HUES6 (cell line): ENCODE data around the gene ZNF775.
A peak's percentile ranks its signal among the peaks of the same experiment; 100 is the strongest.

Source experiments
- H3K27ac ChIP-seq: 2 replicates; pipeline ENCODE4 v1.7.0; 2013; ENCODE audit warnings: low read depth, mild to moderate bottlenecking, low read length, inconsistent platforms
- H3K27me3 ChIP-seq: 2 replicates; pipeline ENCODE4 v1.6.1; 2013; ENCODE audit warnings: low read length; ENCODE audit not compliant: control insufficient read depth, insufficient read depth
- H3K36me3 ChIP-seq: 2 replicates; pipeline ENCODE4 v1.6.1; 2013; ENCODE audit warnings: low read length; ENCODE audit not compliant: control insufficient read depth, insufficient read depth
- H3K4me1 ChIP-seq: 2 replicates; pipeline ENCODE4 v1.6.1; 2013; ENCODE audit warnings: low read length; ENCODE audit not compliant: control insufficient read depth, insufficient read depth
- H3K4me3 ChIP-seq: 2 replicates; pipeline ENCODE4 v1.5.1; 2013; ENCODE audit warnings: low read depth, low read length
- H3K9ac ChIP-seq: one replicate; pipeline ENCODE4 v1.6.1; 2013; ENCODE audit warnings: mild to moderate bottlenecking, low read length
- H3K9me3 ChIP-seq: 2 replicates; pipeline ENCODE4 v1.6.1; 2013; ENCODE audit warnings: low read depth, low read length; ENCODE audit not compliant: control insufficient read depth, insufficient read depth

ZNF775 gene

GRCh38 chr7:150403376-150404171, 24.4 kb downstream of the ZNF775 start:
- Histone ChIP-seq H3K27me3 (no peaks in the 10 kb centered on the region), H3K9me3 (no peaks in the 10 kb centered on the region), H3K9ac (peak overlapping the region; percentile 85), H3K4me3 (no peak overlapping the region), H3K4me1 (peaks cover 79% of the 10 kb centered on the region), H3K27ac (peak overlapping the region; percentile 96), H3K36me3 (peaks cover 2% of the 10 kb centered on the region; the same call in 1 of the 2 replicates)

GRCh38 chr7:150404172-150404804, 25.2 kb downstream of the ZNF775 start:
- no peaks in the 10 kb centered on the region for H3K9me3 ChIP-seq
- peaks cover 72% of the 10 kb centered on the region for H3K4me1 ChIP-seq
- H3K4me3 ChIP-seq, result peak overlapping the region; percentile 75
- peak overlapping the region; percentile 85 for H3K9ac ChIP-seq
- no peaks in the 10 kb centered on the region for H3K27me3 ChIP-seq
- peaks cover 5% of the 10 kb centered on the region; the same call in 1 of the 2 replicates for H3K36me3 ChIP-seq
- H3K27ac ChIP-seq, result peak overlapping the region; percentile 96

DNA sequence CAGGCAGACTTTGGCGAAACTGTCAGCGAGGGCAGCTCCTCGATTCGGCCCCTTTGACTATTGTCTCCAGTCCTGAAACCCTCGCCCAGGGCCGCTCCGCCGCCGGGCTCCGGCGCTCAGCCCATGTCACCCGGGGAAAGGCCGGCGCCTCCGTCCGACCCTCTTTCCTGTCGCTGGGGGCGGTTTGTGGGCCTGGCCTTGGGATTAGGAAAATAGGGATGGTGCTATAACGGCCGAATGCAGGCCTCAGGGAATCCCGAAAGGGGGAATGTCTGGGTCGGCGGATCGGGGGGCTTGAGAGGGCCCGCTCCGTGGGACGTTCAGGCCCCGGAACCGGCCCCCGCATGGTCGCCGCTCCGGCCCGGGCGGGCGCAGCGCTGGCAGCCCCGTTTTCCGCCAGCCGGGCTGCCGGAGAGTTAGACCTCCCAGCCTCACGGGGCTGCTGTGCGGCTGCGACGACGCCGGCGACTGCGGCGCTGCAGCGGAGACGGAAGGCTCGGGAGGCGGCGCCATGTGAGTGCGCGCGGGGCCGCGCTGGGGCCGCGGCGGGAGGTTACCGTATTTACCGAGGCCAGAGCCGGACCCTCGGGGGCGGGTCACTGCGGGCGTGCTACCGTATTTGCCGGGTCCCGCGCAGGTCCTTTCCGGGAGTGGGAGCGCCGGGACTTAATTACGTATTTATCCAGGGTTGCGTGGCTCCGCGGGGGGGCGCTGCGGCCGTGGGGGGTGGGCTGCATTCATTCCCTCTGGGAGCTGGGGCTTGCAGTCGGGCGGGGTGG, 25.9 kb downstream of the ZNF775 start:
- Histone ChIP-seq H3K36me3 (peaks cover 10% of the 10 kb centered on the region; the same call in 1 of the 2 replicates), H3K4me1 (peaks cover 65% of the 10 kb centered on the region), H3K9ac (peak overlapping the region; percentile 85), H3K9me3 (no peaks in the 10 kb centered on the region), H3K27me3 (no peaks in the 10 kb centered on the region), H3K4me3 (peak overlapping the region; percentile 75), H3K27ac (peak overlapping the region; percentile 96)

- Histone ChIP-seq H3K9me3 (no peaks in the 10 kb centered on the region), H3K4me3 (peak overlapping the region; percentile 75), H3K27ac (no peak overlapping the region), H3K36me3 (peaks cover 17% of the 10 kb centered on the region; the same call in 1 of the 2 replicates), H3K9ac (peak overlapping the region; percentile 85), H3K4me1 (peaks cover 58% of the 10 kb centered on the region), H3K27me3 (no peaks in the 10 kb centered on the region)
These were observed 26.6 kb downstream of the ZNF775 start for GRCh38 chr7:150405584-150406311.

GRCh38 chr7:150406312-150406566, 27.1 kb downstream of the ZNF775 start:
- H3K27ac ChIP-seq, result no peak overlapping the region

GRCh38 chr7:150406567-150407421, 27.7 kb downstream of the ZNF775 start:
- H3K9ac ChIP-seq, result no peak overlapping the region
- H3K4me3 ChIP-seq, result peak overlapping the region; percentile 75
- H3K4me1 ChIP-seq, result peaks cover 47% of the 10 kb centered on the region

More at GRCh38 chr7:150406312-150406566, 27.1 kb downstream of the ZNF775 start:
- Histone ChIP-seq H3K9ac (peak overlapping the region; percentile 85), H3K4me3 (peak overlapping the region; percentile 75), H3K4me1 (peaks cover 53% of the 10 kb centered on the region), H3K27me3 (no peaks in the 10 kb centered on the region), H3K36me3 (peaks cover 17% of the 10 kb centered on the region; the same call in 1 of the 2 replicates), H3K9me3 (no peaks in the 10 kb centered on the region)

DNA sequence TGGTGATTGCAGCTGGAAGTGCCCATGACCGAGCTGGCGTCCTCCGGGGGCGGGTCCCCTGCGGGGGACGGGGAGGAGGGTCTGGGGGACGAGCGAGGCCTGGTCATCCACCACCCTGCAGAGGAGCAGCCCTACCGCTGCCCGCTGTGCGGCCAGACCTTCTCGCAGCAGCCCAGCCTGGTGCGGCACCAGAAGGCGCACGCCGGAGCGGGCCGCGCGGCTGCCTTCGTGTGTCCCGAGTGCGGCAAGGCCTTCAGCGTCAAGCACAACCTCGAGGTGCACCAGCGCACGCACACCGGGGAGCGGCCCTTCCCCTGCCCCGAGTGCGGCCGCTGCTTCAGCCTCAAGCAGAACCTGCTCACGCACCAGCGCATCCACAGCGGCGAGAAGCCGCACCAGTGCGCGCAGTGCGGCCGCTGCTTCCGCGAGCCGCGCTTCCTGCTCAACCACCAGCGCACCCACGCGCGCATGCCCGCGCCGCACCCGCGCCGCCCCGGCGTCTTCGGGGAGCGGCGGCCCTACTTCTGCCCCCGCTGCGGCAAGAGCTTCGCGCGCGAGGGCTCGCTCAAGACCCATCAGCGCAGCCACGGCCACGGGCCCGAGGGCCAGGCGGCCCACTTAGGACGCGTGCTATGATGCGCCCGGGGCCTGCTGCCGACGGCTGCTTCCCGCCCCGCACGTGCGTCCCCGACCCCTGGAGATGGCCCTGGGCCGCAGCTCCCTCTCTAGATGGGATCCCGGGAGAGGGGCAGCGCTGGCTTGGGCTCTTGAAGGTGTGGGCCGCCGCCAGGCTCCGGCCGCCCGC, 28.7 kb downstream of the ZNF775 start:
- Histone ChIP-seq H3K4me3 (no peak overlapping the region), H3K4me1 (peaks cover 37% of the 10 kb centered on the region), H3K27me3 (no peaks in the 10 kb centered on the region), H3K9ac (no peak overlapping the region), H3K36me3 (peaks cover 21% of the 10 kb centered on the region; the same call in 1 of the 2 replicates), H3K9me3 (no peaks in the 10 kb centered on the region), H3K27ac (no peak overlapping the region)

More at GRCh38 chr7:150406567-150407421, 27.7 kb downstream of the ZNF775 start:
- no peak overlapping the region for H3K27ac ChIP-seq
- H3K27me3 ChIP-seq, result no peaks in the 10 kb centered on the region
- H3K36me3 ChIP-seq, result peaks cover 21% of the 10 kb centered on the region; the same call in 1 of the 2 replicates
- H3K9me3 ChIP-seq, result no peaks in the 10 kb centered on the region

DNA sequence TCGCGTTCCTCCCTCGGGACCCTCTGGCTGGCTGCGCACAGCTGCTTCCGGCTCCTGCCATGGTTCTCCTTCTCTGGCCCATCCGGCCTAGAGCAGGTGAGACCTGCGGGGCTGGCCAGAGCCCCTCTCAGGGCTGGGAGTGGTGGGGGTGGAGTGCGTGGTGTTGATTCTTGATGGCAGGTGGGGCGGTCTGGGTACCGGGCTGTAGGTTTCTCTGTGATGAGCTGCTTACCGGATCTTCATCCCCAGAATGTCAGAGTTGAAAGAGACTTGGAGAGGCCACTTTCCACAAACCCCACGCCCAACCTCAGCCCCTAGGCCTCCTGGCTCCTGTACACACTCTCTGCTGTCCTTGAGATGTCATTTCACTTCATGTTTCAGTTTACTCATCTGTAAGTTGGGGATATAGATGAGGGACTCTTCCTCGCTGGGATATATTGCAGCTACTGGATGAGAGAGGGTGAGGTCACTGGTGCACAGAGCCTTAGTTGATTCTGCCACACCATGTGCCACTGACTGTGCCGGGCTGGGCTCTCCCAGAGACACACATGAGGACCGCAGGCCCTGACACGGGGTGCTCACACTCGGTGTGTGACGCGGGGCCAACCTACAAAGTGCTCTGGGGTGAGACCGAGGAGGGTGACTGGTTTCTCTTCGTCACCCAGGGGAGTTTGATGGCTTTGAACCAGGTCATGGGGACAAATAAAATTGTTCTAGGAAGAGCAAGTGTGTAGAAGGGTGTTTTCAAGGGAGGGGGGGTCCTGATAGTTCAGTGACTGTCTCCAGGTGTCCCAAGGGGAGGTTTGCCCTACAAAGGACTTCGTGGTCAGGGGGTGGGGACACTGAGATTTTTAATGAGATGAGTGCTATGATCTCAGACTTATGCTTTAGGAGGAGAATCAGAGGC, 29.5 kb downstream of the ZNF775 start:
- H3K4me3 ChIP-seq, result no peak overlapping the region

More for the DNA sequence above, 29.5 kb downstream of the ZNF775 start:
- Histone ChIP-seq H3K36me3 (peaks cover 24% of the 10 kb centered on the region; the same call in 1 of the 2 replicates), H3K4me1 (peaks cover 29% of the 10 kb centered on the region), H3K9ac (no peak overlapping the region), H3K27me3 (no peaks in the 10 kb centered on the region), H3K27ac (no peak overlapping the region), H3K9me3 (no peaks in the 10 kb centered on the region)
